SK-N-MC (cell line): ENCODE data around the gene CX3CR1.

ENCODE experiments used
- DNase-seq: peaks from one replicate; pipeline ENCODE4 v3.0.0-alpha.2; 2011; ENCODE audit warnings: low read depth, low spot score
- H3K27ac ChIP-seq: fragments of 200-600 bp; sonication (generic); 2 replicates; pipeline ENCODE4 v1.5.1; 2016; ENCODE audit warnings: mixed run types
- H3K36me3 ChIP-seq: fragments of 200-600 bp; sonication (generic); 2 replicates; pipeline ENCODE4 v1.6.1; 2017; ENCODE audit warnings: antibody characterized with exemption, low read length, mixed read lengths; ENCODE audit not compliant: insufficient read depth
- H3K4me3 ChIP-seq: fragments of 200-600 bp; sonication (generic); 2 replicates; pipeline ENCODE4 v1.5.1; 2016
- H3K9ac ChIP-seq: fragments of 200-600 bp; sonication (generic); 2 replicates; pipeline ENCODE4 v1.8.0; 2017; ENCODE audit warnings: mixed run types, mixed read lengths; ENCODE audit not compliant: insufficient read length
- H3K9me3 ChIP-seq: fragments of 200-600 bp; sonication (generic); 2 replicates; pipeline ENCODE4 v1.6.1; 2017; ENCODE audit warnings: low read depth, mild to moderate bottlenecking, antibody characterized with exemption, low read length, moderate library complexity, mixed read lengths
- EZH2 ChIP-seq: fragments of 200-600 bp; sonication (generic); IDR thresholded peaks from one replicate; pipeline ENCODE4 v1.6.1; 2017; ENCODE audit warnings: antibody characterized with exemption
- FOXP2 ChIP-seq: optimal IDR thresholded peaks from 2 replicates; pipeline ENCODE3; 2011; ENCODE audit warnings: mild to moderate bottlenecking, moderate library complexity; ENCODE audit not compliant: insufficient read depth; ENCODE audit errors: extremely low read length, control extremely low read depth
- POLR2AphosphoS5 ChIP-seq: IDR thresholded peaks from 2 replicates; pipeline ENCODE4 v1.6.1; 2012; ENCODE audit warnings: mild to moderate bottlenecking, low read depth, low read length, borderline replicate concordance

Gene CX3CR1

GRCh38 chr3:39213613-39214012, 66.2 kb downstream of the CX3CR1 start:
- TF ChIP-seq POLR2AphosphoS5, result no peak
- TF ChIP-seq EZH2, result no peak
- TF ChIP-seq FOXP2, result no peak

More at GRCh38 chr3:39213613-39214012, 66.2 kb downstream of the CX3CR1 start:
- no peaks in the 10 kb centered on the region for H3K36me3 ChIP-seq
- H3K9ac ChIP-seq, result no peak overlapping the region
- H3K27ac ChIP-seq, result no peak overlapping the region
- DNase-seq, result no peak
- H3K4me3 ChIP-seq, result no peak overlapping the region
- no peaks in the 10 kb centered on the region for H3K9me3 ChIP-seq
